Skeletal muscle satellite cell (primary cell): Measurements from ENCODE around the gene COL20A1.

Source experiments
- H3K27me3 ChIP-seq: 2 replicates; pipeline ENCODE4 v1.7.0; 2013; ENCODE audit warnings: low read length; ENCODE audit not compliant: control insufficient read depth, insufficient read depth
- H3K36me3 ChIP-seq: 2 replicates; pipeline ENCODE4 v1.7.0; 2013; ENCODE audit warnings: mild to moderate bottlenecking, control low read depth, low read length; ENCODE audit not compliant: insufficient read depth
- H3K4me1 ChIP-seq: 2 replicates; pipeline ENCODE4 v1.7.0; 2013; ENCODE audit warnings: low read length; ENCODE audit not compliant: control insufficient read depth, insufficient read depth
- H3K4me2 ChIP-seq: 2 replicates; pipeline ENCODE4 v1.7.0; 2013; ENCODE audit warnings: mild to moderate bottlenecking, low read length
- H3K4me3 ChIP-seq: 2 replicates; pipeline ENCODE4 v1.7.0; 2013; ENCODE audit warnings: low read length
- H3K9ac ChIP-seq: 2 replicates; pipeline ENCODE4 v1.7.0; 2013; ENCODE audit warnings: mild to moderate bottlenecking, low read depth, low read length, moderate library complexity
- H3K9me3 ChIP-seq: replicated peaks from 2 replicates; pipeline ENCODE4 v1.7.0; 2013; ENCODE audit warnings: mild to moderate bottlenecking, control low read depth, low read length

COL20A1 gene

DNA sequence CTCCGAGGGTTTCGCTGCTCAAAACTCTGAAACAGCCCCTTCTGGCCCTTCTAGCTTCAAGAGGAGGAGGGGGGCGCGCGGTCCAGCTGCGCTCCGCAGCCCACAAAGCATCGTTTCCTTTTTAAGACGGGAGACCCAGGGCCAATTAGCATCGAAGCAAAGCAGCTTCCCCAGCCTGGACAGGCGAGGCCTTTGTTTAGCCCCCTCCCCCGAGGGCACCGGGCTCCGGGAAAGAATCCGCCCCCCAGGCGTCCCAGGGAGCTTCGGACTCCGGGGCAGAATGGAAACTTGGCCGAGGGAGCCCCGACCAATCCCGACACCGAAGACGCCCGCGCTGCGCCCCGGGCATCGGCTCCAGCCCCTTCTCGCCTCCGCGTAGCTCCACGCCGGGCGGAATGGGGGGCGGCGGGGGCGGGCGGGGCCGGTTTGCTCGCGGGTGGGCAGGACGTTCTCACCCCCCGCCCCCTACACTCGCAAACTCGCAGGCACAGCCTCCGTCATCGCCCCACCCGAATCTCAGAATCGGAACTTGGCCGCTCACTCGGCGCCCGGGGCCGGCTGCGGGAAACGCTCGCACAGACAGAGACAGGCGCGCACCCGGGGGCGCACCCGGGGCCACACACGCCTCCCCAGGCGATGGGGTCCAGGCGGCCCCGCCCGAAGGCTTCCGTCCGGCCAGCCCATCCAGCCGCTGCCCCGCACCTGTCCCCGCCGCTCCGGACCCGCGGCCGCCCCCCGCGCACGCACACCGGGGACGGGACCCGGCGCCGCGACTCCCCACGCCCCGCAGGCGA lies 39.4 kb upstream of the COL20A1 start:
- Histone ChIP-seq H3K27me3 (peaks cover 71% of the 10 kb centered on the region), H3K9me3 (no peaks in the 10 kb centered on the region), H3K36me3 (no peaks in the 10 kb centered on the region), H3K4me2 (no peak overlapping the region), H3K9ac (no peak overlapping the region), H3K4me1 (no peaks in the 10 kb centered on the region), H3K4me3 (no peak overlapping the region)

DNA sequence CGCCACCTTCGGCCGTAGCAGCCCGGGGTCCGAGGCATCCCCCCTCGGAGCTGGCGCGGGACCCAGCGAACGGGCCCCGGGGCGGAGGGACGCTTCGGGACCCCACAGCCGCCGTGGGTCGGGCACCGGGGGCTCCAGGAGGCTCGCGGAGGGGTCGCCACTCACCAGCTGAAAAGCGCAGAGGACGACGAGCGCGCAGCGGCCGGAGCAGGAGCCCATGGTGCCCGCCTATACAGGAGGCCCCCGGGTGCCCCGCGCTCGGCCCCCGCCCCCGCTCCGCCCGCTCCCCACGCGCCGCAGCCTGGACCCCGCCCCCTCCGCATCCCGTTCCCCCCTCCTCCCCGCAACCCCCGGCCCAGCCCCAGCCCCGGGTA lies 38.8 kb upstream of the COL20A1 start, which contains the start of gene NKAIN4:
Gene NKAIN4 (minus strand): TSS at position 232 of the 374 bp plus-strand sequence. CDS start 13 bp downstream, at position 219.
- Histone ChIP-seq H3K4me1 (no peaks in the 10 kb centered on the region), H3K27me3 (peaks cover 75% of the 10 kb centered on the region), H3K9ac (no peak within 1 kb of the TSS), H3K9me3 (no peaks in the 10 kb centered on the region), H3K4me3 (no peak within 1 kb of the TSS), H3K4me2 (no peak within 1 kb of the TSS), H3K36me3 (no peaks in the 10 kb centered on the region)

DNA sequence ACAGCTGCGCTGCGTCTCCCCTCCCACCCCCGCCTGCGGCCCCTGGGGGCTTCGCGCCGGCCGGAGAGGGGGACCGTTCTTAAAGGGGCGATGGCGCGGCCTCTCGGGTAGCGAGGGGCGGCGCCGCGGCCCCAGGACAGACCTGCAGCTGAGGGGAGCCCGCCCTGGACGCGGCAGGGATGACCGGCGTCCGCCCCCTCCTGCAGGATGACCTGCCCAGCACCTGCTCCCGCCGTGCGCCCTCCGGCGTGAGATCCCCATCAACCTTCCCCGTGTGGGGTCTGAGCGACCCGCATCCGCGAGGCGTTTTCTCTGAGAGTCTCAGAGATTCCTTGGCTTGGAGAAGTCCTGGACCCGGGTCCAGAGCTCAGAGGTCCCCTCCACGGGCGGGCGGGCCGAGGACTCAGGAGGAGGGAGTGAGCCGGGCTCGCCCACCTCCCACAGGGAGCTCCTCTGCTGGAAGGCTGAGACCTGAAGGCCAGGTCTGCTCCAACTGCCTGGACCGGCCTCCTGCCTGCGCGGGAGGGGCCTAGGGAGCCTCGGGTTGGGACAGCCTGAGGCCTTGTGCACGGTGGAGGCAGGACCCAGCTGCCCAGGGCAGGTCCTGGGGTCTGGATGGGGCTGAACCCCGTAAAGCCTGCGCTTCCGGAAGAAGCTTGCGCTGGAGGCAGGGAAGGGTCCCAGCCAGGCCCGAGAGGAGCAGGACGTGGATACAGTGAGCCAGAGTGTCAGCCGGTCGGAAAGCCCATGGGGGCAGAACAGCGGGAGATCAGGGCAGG lies 38.2 kb upstream of the COL20A1 start:
- Histone ChIP-seq H3K4me3 (no peak overlapping the region), H3K4me2 (no peak overlapping the region), H3K36me3 (no peaks in the 10 kb centered on the region), H3K4me1 (no peaks in the 10 kb centered on the region), H3K9me3 (no peaks in the 10 kb centered on the region), H3K9ac (no peak overlapping the region), H3K27me3 (peaks cover 77% of the 10 kb centered on the region)

DNA sequence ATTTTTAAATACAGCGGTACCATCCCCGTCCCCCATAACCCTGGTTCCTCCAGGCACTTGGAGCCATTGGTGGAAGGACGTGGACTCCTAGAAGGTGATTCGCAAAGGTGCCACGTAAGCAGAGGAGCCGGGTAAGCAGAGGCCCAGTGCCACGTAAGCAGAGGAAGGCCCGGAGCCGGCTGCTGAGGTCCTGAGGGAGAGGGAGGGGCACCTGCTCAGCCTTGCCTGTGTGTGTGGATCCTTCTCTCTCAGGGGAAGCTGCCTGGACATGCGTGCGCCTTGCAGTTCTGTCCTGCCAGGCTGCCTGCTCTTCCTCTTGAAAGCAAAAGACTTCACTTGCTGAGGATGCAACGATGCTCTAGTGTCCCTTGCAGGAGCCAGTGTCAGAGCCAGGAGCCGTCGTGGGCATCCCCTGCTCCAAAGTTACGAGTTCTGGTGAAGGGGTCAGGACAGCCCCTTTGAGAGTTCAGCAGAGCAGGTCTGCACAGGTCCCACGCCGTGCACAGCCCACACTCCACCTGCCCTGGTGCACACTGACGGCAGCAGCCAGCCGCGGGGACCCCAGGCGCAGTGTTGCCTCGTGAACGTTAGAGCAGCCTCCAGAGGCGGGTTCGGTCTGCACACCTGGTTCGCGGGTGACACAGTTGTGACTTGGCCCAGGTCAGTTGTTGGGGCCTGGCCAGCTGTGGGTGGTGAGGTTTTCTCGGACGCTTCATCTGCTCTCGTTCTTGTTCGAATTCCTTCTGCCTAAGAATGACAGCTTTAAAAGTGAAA lies 36.9 kb upstream of the COL20A1 start:
- Histone ChIP-seq H3K36me3 (no peaks in the 10 kb centered on the region), H3K9me3 (no peaks in the 10 kb centered on the region), H3K4me2 (no peak overlapping the region), H3K4me3 (no peak overlapping the region), H3K4me1 (no peaks in the 10 kb centered on the region), H3K27me3 (peaks cover 85% of the 10 kb centered on the region), H3K9ac (no peak overlapping the region)

DNA sequence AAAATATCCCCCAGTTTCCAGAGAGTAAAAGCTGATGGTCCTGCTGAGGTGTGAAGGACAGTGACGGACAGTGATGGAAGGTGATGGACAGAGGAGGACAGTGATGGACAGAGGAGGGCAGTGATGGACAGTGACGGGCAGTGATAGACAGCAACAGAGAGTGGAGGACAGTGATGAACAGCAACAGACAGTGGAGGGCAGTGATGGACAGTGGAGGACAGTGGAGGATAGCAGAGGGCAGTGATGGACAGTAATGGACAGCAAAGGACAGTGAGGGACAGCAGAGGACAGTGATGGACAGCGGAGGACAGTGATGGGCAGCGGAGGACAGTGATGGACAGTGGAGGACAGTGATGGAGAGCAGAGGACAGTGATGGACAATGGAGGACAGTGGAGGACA lies 36.0 kb upstream of the COL20A1 start:
- Histone ChIP-seq H3K4me1 (no peaks in the 10 kb centered on the region), H3K4me2 (no peak overlapping the region), H3K4me3 (no peak overlapping the region), H3K9me3 (no peaks in the 10 kb centered on the region), H3K9ac (no peak overlapping the region), H3K27me3 (peaks cover 87% of the 10 kb centered on the region), H3K36me3 (no peaks in the 10 kb centered on the region)

DNA sequence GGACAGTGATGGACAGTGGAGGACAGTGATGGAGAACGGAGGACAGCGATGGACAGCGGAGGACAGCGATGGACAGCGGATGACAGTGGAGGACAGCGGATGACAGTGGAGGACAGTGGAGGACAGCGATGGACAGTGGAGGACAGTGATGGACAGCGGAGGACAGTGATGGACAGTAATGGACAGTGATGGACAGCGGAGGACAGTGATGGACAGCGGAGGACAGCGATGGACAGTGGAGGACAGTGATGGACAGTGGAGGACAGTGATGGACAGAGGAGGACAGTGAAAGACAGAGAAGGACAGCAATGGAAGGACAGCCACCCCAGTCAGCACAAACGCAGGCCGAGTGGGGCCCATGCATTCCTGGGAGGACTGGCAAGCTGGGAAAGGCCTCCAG lies 35.4 kb upstream of the COL20A1 start:
- peaks cover 82% of the 10 kb centered on the region for H3K27me3 ChIP-seq

DNA sequence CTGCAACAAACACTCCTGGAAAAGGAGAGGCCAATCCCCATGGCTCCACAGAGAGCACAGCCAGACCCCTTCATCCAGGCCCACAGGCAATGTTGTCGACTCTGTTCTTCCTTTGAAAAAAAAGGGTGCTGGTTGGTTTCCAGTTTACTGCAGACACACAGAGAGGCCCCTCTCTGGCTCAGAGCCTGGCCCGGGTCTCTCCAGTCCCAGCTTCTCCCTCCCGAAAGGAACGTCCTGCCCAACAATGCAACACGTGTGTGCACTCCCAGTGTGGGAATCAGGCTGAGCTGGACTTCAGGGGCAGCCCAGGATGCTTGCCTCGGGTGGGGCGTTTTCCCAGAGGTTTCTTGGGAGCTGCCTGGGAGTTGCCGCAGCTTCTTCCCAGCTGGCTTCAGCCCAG lies 34.2 kb upstream of the COL20A1 start:
- Histone ChIP-seq H3K4me2 (no peak overlapping the region), H3K4me3 (no peak overlapping the region), H3K9ac (no peak overlapping the region), H3K27me3 (peaks cover 73% of the 10 kb centered on the region), H3K4me1 (no peaks in the 10 kb centered on the region), H3K36me3 (no peaks in the 10 kb centered on the region), H3K9me3 (no peaks in the 10 kb centered on the region)

More for the DNA sequence above, 35.4 kb upstream of the COL20A1 start:
- no peak overlapping the region for H3K9ac ChIP-seq
- no peak overlapping the region for H3K4me2 ChIP-seq
- H3K9me3 ChIP-seq: no peaks in the 10 kb centered on the region
- no peaks in the 10 kb centered on the region for H3K36me3 ChIP-seq
- H3K4me1 ChIP-seq: no peaks in the 10 kb centered on the region
- no peak overlapping the region for H3K4me3 ChIP-seq

DNA sequence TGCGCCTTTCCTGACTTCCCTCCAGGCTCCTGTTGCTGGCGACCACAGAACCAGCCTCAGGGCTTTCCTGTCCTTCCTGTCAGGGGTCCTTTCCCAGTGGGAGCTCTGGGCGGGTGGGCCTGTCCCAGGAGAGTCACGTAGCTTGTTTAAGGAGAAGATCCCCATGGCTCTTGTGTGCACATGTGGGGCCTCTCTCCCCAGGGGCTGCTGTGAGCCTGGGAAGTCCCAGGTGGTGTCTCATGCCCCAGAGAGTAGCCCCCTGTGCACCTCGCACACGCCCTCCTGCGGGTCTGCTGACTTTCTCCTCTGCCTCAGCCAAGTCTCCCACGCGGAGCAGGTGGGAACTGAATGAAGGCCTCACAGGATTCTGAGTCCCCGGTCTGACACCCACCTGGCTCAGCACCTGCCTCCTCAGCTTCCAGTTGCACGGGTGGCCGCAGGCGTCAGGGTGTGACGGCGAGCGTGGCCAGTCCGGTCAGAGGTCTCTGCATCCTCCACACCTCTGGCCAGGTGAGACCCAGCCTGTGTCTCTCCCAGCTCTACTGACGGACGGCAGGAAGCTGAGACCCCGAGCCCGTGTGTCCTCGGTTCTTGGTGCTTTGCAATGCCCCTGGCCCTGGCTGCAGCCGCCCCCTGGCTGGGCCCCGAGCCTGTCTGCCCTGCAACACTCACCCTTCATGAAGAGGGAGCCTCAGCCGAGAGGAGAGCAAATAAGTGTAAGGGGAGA lies 33.1 kb upstream of the COL20A1 start:
- Histone ChIP-seq H3K9me3 (no peaks in the 10 kb centered on the region), H3K4me2 (no peak overlapping the region), H3K9ac (no peak overlapping the region), H3K36me3 (no peaks in the 10 kb centered on the region), H3K4me1 (no peaks in the 10 kb centered on the region), H3K27me3 (peaks cover 77% of the 10 kb centered on the region), H3K4me3 (no peak overlapping the region)

DNA sequence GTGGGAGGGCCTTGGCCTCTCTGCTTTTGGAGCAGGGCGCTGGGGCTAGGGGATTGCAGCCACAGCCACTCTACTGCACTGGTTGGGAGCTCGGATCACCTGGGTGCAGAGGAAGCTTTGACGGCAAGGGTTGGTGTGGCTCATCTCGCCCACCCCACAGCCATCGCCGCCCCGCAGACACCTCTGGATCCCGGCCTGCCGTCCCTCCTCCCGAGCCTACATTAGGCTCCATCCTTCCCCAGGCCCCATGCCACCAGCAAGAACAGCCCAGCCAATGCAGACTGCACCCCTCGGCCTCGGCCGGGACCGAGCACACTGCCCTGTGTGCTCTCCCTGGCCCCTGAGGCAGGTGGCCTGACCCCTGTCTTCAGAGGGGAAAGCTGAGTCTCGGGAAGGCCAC lies 32.5 kb upstream of the COL20A1 start:
- Histone ChIP-seq H3K36me3 (no peaks in the 10 kb centered on the region), H3K9ac (no peak overlapping the region), H3K4me2 (no peak overlapping the region), H3K4me3 (no peak overlapping the region), H3K4me1 (no peaks in the 10 kb centered on the region), H3K9me3 (no peaks in the 10 kb centered on the region), H3K27me3 (peaks cover 76% of the 10 kb centered on the region)

DNA sequence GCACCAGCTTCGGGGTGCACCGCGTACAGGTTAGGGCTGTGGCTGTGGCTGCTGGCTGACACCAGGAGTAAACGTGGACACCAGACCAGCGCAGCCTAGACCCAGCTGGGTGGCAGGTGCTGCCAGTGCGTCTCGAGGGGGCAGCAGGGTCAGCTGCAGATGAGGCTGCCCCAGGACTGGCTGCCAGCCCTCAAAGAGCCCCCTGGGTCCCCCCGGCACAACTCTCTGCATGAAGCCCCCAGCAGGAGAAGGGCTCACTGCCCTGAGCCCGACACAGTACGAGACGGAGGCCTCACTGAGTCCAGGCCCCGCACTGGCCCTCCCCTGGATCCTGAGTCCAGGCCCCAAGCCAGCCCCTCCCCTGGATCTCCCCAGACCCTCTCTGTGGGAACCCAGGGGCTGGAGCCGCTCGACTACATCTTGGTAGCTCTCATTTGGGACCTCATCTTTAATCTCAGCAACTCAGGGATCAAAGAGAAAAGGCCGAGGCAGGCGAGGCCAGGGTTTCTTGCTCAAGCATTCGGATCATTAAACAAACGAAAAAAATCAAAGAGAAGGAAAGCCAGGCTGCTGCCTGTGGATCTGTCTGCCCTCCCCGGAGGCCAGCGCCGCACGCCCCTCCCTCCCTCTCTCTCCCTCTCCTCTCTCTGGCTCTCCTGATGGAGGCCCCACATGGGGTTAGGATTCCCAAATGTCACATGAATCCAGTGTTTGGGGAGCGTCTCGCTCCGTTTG lies 31.8 kb upstream of the COL20A1 start:
- Histone ChIP-seq H3K9me3 (no peaks in the 10 kb centered on the region), H3K36me3 (no peaks in the 10 kb centered on the region), H3K4me1 (no peaks in the 10 kb centered on the region), H3K9ac (no peak overlapping the region), H3K4me3 (no peak overlapping the region), H3K4me2 (no peak overlapping the region), H3K27me3 (peaks cover 76% of the 10 kb centered on the region)
